T-helper 17 cell (primary cell): ENCODE results near the gene RCBTB2. TPM values are rescaled to one million over a fixed set of nuclear protein-coding genes. Genes with fewer than 3 reads are reported as not detected.
A peak's percentile ranks its signal among the peaks of the same experiment; 100 is the strongest.

Experiments used
- ATAC-seq: fragments of 150-1000 bp; cut with Tn5 transposase; 2 replicates; pipeline ENCODE4 v1.10.0; 2021; ENCODE audit warnings: mild to moderate bottlenecking, moderate library complexity
- DNase-seq, 3 donors: peaks; one replicate each; pipeline versions ENCODE4 v3.0.0 to v3.0.0-alpha.2; 2020 to 2021
- H3K9me3 ChIP-seq: one replicate; pipeline ENCODE4 v1.7.0; 2013; ENCODE audit warnings: low read length, mild to moderate bottlenecking; ENCODE audit not compliant: control insufficient read depth, poor library complexity, severe bottlenecking
- H3K27ac Mint-ChIP-seq: one replicate; pipeline ENCODE4 v1.8.0; 2022; ENCODE audit warnings: mild to moderate bottlenecking, moderate library complexity, mixed read lengths
- H3K27me3 Mint-ChIP-seq: one replicate; pipeline ENCODE4 v1.8.0; 2022; ENCODE audit warnings: mixed read lengths
- H3K36me3 Mint-ChIP-seq: one replicate; pipeline ENCODE4 v1.8.0; 2022; ENCODE audit warnings: low read depth, mixed read lengths
- H3K4me1 Mint-ChIP-seq: one replicate; pipeline ENCODE4 v1.8.0; 2022; ENCODE audit warnings: mild to moderate bottlenecking, mixed read lengths
- H3K4me3 Mint-ChIP-seq: one replicate; pipeline ENCODE4 v1.8.0; 2022; ENCODE audit warnings: mild to moderate bottlenecking, moderate library complexity, mixed read lengths
- total RNA-seq, 4 donors: library from RNA in 2 of 4; stranded (reverse) in 2 of 4; gene quantifications; one replicate each; pipeline ENCODE4 v1.2.3 and lab custom pipeline; 2022 to 2026

Gene RCBTB2
- total RNA-seq, 2 donors from 2014 or later = 12.5 to 13.7 TPM

DNA sequence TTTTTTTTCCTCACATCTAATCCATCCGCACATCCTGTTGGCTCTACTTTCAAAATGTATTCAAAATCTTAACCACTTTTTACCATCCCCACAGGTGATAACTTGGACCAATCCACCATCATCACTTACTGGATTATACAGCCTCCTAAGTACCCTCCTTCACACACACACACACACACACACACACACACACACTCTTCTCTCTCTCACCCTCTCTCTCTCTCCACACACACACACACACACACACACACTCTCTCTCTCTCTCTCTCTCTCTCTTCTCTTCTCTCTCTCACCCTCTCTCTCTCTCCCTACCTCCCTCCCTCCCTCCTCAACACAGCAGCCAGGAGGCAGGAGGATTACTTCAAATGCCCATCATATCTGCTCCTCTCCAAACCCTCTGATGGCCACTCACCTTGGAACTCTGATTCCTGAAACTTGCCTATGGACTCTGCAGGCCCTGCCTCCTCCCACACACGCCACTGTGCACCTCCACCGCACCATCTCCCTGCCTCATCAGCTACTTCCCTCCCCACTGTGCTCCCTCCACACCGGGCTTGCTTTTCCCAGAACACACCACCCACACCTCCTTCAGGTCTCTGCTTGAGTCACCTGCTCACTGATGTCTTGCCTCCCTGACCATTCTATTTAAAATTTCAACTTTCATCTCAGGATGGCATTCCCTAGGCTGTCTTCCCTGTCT lies 39.7 kb downstream of the RCBTB2 start:
- DNase-seq (no peak), ATAC-seq (peak; percentile 33)
- H3K9me3 ChIP-seq = no peaks in the 10 kb centered on the region
- H3K27ac Mint-ChIP-seq = no peak overlapping the region
- H3K36me3 Mint-ChIP-seq = peaks cover under 1% of the 10 kb centered on the region
- no peak overlapping the region for H3K4me3 Mint-ChIP-seq
- no peaks in the 10 kb centered on the region for H3K27me3 Mint-ChIP-seq
- peaks cover 27% of the 10 kb centered on the region for H3K4me1 Mint-ChIP-seq

DNA sequence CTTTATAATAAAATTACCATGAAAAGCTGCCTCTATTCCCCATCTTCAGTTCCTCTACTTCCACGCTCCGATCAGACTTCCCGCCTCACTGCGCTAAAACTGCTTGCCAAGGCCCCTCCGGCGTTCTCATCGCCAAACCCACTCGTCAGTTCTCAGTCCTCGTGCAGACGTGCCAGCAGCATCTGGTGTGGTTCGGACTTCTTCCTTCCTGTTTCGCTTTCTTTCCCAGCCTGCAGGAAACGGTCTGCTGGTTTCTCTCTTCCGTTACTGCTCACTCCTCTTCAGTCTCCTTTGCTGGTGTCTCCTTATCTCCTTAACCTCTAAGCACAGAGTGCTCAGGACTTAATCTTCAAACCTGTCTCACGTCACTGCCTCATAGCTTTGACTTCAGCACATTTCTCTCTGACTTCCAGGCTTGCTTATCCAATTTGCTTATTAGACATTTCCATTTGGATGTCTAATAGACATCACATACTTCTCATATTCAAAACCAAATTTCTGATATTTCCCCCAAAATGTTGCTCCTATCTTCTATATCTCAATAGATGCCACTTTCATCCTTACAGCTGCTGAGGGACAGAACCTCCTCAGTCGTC lies 40.3 kb downstream of the RCBTB2 start:
- DNase-seq (peak; percentile 39 to 60 (median 48)), ATAC-seq (peak; percentile 87)
- Mint-ChIP-seq H3K27ac (no peak overlapping the region), H3K4me3 (no peak overlapping the region), H3K27me3 (no peaks in the 10 kb centered on the region), H3K36me3 (peaks cover 2% of the 10 kb centered on the region), H3K4me1 (peaks cover 28% of the 10 kb centered on the region)
- no peaks in the 10 kb centered on the region for H3K9me3 ChIP-seq

DNA sequence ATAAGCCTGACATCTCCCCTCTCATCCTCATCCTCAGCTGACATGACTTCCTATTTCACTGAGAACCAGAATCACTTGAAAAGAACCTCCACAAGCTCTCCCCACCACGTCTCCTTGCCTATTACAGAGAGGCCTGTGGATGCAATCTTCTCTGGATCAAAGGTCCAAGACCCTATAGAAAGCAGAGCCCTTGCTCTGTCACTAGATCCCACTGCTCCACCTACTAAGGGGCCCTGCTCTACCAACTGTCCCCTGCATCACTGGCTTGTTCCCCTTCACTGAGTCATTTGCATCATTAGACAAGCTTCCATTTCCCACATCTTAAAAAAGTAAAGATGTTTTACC lies 40.8 kb downstream of the RCBTB2 start:
- Mint-ChIP-seq H3K27ac (no peak overlapping the region), H3K36me3 (peaks cover 4% of the 10 kb centered on the region), H3K27me3 (no peaks in the 10 kb centered on the region), H3K4me3 (no peak overlapping the region), H3K4me1 (peaks cover 29% of the 10 kb centered on the region)
- no peaks in the 10 kb centered on the region for H3K9me3 ChIP-seq
- DNase-seq (no peak), ATAC-seq (peak; percentile 39)

DNA sequence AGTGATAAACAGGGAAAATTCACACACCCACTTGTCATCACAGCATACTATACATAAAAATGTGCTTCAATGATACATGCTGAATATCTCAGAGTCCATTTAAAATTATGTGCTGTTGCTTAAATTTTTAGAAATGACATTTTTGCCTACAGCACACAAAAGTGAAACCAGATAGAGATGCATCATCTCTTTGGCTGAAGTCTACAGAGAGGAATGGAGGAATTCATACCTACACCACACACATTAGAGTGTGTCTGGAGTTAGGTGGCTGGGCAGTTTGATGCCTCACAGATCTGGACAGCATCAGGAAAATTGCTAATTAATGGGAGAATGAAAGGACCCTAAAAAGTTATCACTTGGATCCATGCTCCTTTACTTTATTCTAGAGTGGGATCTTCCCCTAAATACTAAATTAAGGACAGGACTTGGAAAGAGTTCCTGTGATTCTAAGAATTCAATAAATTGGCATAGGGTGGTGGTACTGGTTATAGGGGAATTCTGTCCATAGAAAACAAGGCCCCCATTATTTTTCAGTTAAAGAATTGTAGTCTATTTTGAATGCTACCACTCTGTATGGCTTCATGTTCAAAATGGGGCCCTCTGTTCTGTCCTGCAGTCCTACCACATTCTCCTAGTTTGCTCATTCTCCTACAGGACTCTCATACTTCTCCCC lies 41.3 kb downstream of the RCBTB2 start:
- peaks cover 4% of the 10 kb centered on the region for H3K36me3 Mint-ChIP-seq
- ATAC-seq (no peak), DNase-seq (no peak)
- no peak overlapping the region for H3K4me3 Mint-ChIP-seq
- no peaks in the 10 kb centered on the region for H3K27me3 Mint-ChIP-seq
- H3K27ac Mint-ChIP-seq = no peak overlapping the region
- no peaks in the 10 kb centered on the region for H3K9me3 ChIP-seq
- H3K4me1 Mint-ChIP-seq = peaks cover 26% of the 10 kb centered on the region

DNA sequence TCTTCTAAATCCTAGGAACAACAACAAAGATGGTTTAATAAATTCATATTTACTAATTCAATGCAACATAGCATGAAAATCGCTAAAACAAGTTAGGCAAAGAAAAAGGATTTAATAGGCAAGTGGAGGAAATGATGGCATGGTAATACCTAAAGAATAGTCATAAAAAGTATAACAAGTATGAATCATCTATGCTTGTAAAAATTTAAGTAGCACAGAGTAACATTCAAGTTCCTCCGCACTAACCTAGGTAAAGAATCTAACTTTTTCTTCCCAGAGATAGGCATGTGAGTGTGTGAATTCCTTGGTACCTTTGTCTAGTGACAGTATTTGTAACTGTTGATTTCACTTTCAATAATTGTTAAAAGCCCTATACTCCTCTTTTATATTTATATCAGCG lies 42.6 kb downstream of the RCBTB2 start:
- H3K4me1 Mint-ChIP-seq = peaks cover 24% of the 10 kb centered on the region
- H3K36me3 Mint-ChIP-seq = peaks cover 6% of the 10 kb centered on the region
- H3K4me3 Mint-ChIP-seq = peak overlapping the region; percentile 43
- H3K27me3 Mint-ChIP-seq = no peaks in the 10 kb centered on the region
- no peaks in the 10 kb centered on the region for H3K9me3 ChIP-seq
- H3K27ac Mint-ChIP-seq = no peak overlapping the region
- DNase-seq (no peak), ATAC-seq (no peak)

DNA sequence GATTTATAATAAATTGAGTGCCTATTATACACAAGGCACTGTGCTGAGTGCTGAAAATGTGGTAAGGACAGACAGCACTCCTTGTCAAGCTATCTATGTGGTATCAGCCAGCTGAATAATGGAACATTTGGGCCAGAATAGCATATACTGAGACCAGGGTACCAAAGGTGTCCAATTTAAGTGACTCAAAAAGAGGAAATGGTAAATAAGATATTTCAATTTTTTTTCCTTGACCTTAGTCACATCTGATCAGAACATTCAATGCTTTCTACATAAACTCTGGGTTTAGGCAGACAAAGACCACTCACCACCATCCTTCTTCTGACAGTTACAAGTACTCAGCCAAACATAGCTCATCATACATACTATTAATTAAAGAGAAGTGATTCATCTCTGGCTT lies 43.2 kb downstream of the RCBTB2 start:
- H3K4me1 Mint-ChIP-seq = peaks cover 29% of the 10 kb centered on the region
- no peaks in the 10 kb centered on the region for H3K27me3 Mint-ChIP-seq
- no peak for DNase-seq
- ATAC-seq = no peak
- H3K27ac Mint-ChIP-seq = no peak overlapping the region
- H3K9me3 ChIP-seq = no peaks in the 10 kb centered on the region
- H3K4me3 Mint-ChIP-seq = peak overlapping the region; percentile 43
- H3K36me3 Mint-ChIP-seq = peaks cover 6% of the 10 kb centered on the region

DNA sequence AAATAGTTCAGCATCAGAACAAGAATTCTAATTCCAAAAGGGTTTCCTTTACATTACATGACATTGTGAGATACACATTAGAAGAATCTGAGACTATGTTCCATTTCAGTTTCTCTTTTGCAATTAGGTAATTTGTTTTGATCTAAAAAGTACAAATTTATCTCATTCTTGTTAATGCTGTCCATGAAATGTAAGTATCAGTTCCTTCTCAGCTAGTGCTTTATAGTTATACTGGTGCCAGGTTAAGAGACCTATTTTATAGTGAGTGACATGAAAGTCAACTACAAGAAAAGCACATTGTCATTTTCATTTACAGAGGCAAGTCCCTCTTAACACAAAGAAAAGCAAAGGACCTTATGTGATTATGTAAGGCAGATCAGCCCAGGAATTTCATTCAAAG lies 43.9 kb downstream of the RCBTB2 start:
- no peak overlapping the region for H3K27ac Mint-ChIP-seq
- no peaks in the 10 kb centered on the region for H3K9me3 ChIP-seq
- peaks cover 29% of the 10 kb centered on the region for H3K4me1 Mint-ChIP-seq
- H3K4me3 Mint-ChIP-seq = peak overlapping the region; percentile 61
- H3K36me3 Mint-ChIP-seq = peaks cover 6% of the 10 kb centered on the region
- H3K27me3 Mint-ChIP-seq = no peaks in the 10 kb centered on the region
- ATAC-seq (no peak), DNase-seq (no peak)

DNA sequence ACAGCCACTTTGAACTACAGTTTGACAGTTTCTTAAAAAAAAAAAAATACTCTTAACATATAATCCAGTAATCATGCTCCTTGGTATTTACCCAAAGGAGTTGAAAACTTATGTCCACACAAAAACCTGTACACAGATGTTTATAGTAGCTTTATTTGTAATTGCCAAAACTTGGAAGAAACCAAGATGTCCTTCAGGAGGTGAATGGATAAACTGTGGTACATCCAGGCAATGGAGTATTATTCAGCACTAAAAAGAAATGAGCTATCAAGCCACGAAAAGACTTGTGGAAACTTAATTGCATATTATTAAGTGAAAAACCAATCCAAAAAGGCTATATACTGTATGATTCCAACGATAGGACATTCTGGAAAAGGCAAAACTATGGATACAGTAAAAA lies 44.9 kb downstream of the RCBTB2 start:
- peaks cover 6% of the 10 kb centered on the region for H3K36me3 Mint-ChIP-seq
- H3K4me3 Mint-ChIP-seq = no peak overlapping the region
- no peak for ATAC-seq
- DNase-seq = no peak
- no peaks in the 10 kb centered on the region for H3K27me3 Mint-ChIP-seq
- no peaks in the 10 kb centered on the region for H3K9me3 ChIP-seq
- no peak overlapping the region for H3K27ac Mint-ChIP-seq
- H3K4me1 Mint-ChIP-seq = peaks cover 30% of the 10 kb centered on the region

DNA sequence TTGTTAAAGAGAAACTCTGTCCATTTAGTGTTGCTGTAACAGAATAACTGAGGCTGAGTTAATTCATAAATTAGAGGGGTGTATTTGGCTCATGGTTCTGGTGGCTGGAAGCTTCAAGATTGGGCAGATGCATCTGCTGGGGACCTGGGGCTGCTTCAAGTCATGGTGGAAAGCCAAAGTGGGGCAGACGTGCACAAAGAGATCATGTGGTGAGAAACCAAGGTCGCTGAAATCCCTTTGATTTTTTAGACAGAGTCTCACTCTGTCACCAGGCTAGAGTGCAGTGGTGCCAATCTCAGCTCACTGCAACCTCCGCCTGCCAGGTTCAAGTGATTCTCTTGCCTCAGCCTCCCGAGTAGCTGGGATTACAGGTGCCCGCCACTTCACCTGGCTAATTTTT lies 46.0 kb downstream of the RCBTB2 start:
- DNase-seq (no peak), ATAC-seq (peak; percentile 49)
- no peaks in the 10 kb centered on the region for H3K9me3 ChIP-seq
- Mint-ChIP-seq H3K4me3 (no peak overlapping the region), H3K36me3 (peaks cover 8% of the 10 kb centered on the region), H3K4me1 (peaks cover 37% of the 10 kb centered on the region), H3K27ac (no peak overlapping the region), H3K27me3 (no peaks in the 10 kb centered on the region)

DNA sequence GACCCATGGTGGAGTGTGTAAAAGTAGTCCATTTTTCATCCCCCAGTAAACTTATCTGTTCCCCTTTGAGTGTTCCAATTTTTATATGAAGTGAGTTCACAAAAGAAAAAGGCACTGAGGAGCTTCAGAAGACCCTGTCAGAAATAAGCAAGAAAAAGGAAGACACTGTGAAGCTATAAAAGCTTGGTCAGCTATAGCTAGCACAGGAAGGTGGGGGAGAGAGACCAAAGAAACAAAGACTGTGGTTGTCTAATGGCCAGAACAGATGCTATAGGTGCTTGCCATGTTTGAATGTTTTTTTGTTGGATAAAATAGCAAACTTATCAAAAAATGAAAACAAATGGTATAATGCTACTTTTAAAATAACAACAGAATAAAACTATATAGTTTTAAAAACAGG lies 46.5 kb downstream of the RCBTB2 start:
- ATAC-seq (no peak), DNase-seq (no peak)
- Mint-ChIP-seq H3K4me3 (no peak overlapping the region), H3K36me3 (peaks cover 8% of the 10 kb centered on the region), H3K4me1 (peaks cover 35% of the 10 kb centered on the region), H3K27me3 (no peaks in the 10 kb centered on the region), H3K27ac (no peak overlapping the region)
- H3K9me3 ChIP-seq = no peaks in the 10 kb centered on the region

DNA sequence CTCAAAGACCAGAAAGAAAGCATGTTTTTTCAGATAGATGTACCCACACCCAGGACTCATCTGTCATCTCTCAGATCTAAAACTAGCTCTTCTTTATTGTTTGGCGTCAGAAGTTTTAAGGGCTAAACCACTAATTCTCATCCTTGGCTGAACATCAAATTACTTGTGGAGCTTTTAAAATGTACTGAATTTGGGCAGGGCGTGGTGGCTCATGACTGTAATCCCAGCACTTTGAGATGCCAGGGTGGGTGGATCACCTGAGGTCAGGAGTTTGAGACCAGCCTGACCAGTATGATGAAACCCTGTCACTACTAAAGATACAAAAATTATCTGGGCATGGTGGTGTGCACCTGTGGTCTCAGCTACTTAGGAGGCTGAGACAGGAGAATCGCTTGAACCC lies 47.4 kb downstream of the RCBTB2 start:
- ATAC-seq (no peak), DNase-seq (no peak)
- Mint-ChIP-seq H3K4me3 (no peak overlapping the region), H3K36me3 (peaks cover 8% of the 10 kb centered on the region), H3K27ac (peak overlapping the region; percentile 39), H3K4me1 (peaks cover 33% of the 10 kb centered on the region), H3K27me3 (no peaks in the 10 kb centered on the region)
- no peaks in the 10 kb centered on the region for H3K9me3 ChIP-seq

DNA sequence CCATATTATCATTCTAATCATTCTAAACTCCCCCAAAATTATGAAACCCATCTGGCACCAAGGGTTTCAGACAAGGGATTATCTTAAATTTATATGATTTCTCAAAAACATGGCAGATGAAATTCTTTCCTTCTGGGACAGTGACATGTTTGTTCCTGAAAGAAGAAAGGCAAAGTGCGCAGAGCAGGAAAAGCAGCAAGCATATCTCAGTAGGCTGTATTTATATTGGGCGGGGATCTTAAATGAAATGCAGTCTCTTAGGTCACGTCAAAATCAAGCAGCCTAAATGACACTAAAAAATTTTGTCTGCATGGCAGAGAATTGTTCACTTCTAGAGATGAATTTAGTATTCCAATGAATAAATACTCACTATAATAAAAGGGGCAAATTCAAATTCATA lies 49.3 kb downstream of the RCBTB2 start:
- ATAC-seq (no peak), DNase-seq (no peak)
- H3K9me3 ChIP-seq = no peaks in the 10 kb centered on the region
- H3K4me1 Mint-ChIP-seq = peaks cover 24% of the 10 kb centered on the region
- no peak overlapping the region for H3K27ac Mint-ChIP-seq
- peaks cover 8% of the 10 kb centered on the region for H3K36me3 Mint-ChIP-seq
- H3K4me3 Mint-ChIP-seq = no peak overlapping the region
- no peaks in the 10 kb centered on the region for H3K27me3 Mint-ChIP-seq

DNA sequence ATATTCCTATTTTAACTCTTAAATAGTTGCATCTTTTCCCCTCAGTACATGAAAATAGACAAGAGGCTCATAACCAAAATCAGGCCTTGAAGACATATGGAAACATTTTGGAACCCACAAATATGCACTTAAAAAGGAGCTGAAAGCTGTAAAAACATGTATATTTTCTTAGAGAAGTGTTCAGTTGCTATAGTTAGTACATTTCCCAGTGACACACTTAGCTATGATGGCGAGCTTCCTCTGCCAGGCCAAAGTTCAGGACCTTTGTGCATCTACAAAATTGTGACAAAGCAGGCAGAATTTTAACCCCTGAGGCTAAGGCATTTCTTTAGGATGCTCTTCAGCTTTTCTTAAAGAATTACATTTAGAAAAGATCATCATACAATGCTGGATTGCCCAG lies 54.5 kb downstream of the RCBTB2 start:
- H3K9me3 ChIP-seq = no peaks in the 10 kb centered on the region
- Mint-ChIP-seq H3K27me3 (no peaks in the 10 kb centered on the region), H3K27ac (no peak overlapping the region), H3K4me1 (peaks cover 10% of the 10 kb centered on the region), H3K4me3 (no peak overlapping the region), H3K36me3 (peaks cover 4% of the 10 kb centered on the region)
- DNase-seq (no peak), ATAC-seq (no peak)
